Endothelial cell of umbilical vein (primary cell): ENCODE measurements around the gene OR2T8. TPM values are rescaled to one million over a fixed set of nuclear protein-coding genes. Genes with fewer than 3 reads are reported as not detected.

ENCODE experiments used
- BruUV-seq: library from RNA; stranded (reverse); fragments of 400-500 nt; replicated peaks from 2 replicates; lab custom pipeline; 2021; lab: Mats Ljungman, UMichigan
- CTCF ChIA-PET: fragments of 300-600, 350-600 bp; sonication (Branson Sonifier 250); formaldehyde crosslinking; loops from one replicate; lab custom pipeline; 2021; ENCODE audit warnings: antibody characterized with exemption, inconsistent platforms; lab: Charles Lee
- POLR2A ChIA-PET: fragments of 300-600, 350-600 bp; sonication (Branson Sonifier 250); formaldehyde crosslinking; loops from one replicate; lab custom pipeline; 2021; ENCODE audit warnings: antibody characterized with exemption, inconsistent platforms; lab: Charles Lee
- DNase-seq: peaks from one replicate; pipeline ENCODE4 v3.0.0-alpha.2; 2011; ENCODE audit warnings: low read depth, low spot score
- FAIRE-seq: peaks from 2 replicates; lab custom pipeline; 2011; peaks lifted over from hg19 to GRCh38; lab: Jason Lieb, UNC
- H2AFZ ChIP-seq: 2 replicates; pipeline ENCODE4 v1.6.0; 2012; ENCODE audit warnings: low read depth, low read length, control low read depth, inconsistent platforms
- H3K27ac ChIP-seq: 2 replicates; pipeline ENCODE4 v1.5.1; 2011; ENCODE audit warnings: low read depth, mild to moderate bottlenecking, control low read depth, low read length, moderate library complexity; ENCODE audit not compliant: insufficient read depth
- H3K27me3 ChIP-seq, 2 experiments: 2 replicates each; pipeline versions ENCODE4 v1.6.0 to v1.6.1; 2011; ENCODE audit warnings: low read length in 2 of 2, mixed read lengths in 1 of 2; ENCODE audit not compliant: control insufficient read depth in 2 of 2, insufficient read depth in 2 of 2
- H3K36me3 ChIP-seq, 2 experiments: 2 replicates in 1 of 2; 3 replicates in 1 of 2; pipeline ENCODE4 v1.5.1; 2011; ENCODE audit warnings: low read length in 2 of 2, mild to moderate bottlenecking in 1 of 2, moderate library complexity in 1 of 2; ENCODE audit not compliant: control insufficient read depth in 2 of 2, insufficient read depth in 2 of 2; ENCODE audit errors: extremely low read depth in 1 of 2
- H3K4me1 ChIP-seq: 3 replicates; pipeline ENCODE4 v1.5.1; 2011; ENCODE audit warnings: mild to moderate bottlenecking, low read length; ENCODE audit not compliant: control insufficient read depth, insufficient read depth; ENCODE audit errors: extremely low read depth
- H3K4me2 ChIP-seq: 2 replicates; pipeline ENCODE4 v1.6.1; 2011; ENCODE audit warnings: low read length, control low read depth, mixed read lengths; ENCODE audit not compliant: insufficient read depth
- H3K4me3 ChIP-seq, 3 experiments: fragments of 200-600 bp in 1 of 3; sonication (generic), shearing (Covaris generic) in 1 of 3; replicated peaks in 1 of 3; 2 replicates each; pipeline ENCODE4 v1.5.1; 2011 to 2016; ENCODE audit warnings: control low read depth in 3 of 3, low read length in 3 of 3, mild to moderate bottlenecking in 2 of 3, inconsistent platforms in 1 of 3, low read depth in 1 of 3, moderate library complexity in 1 of 3; ENCODE audit not compliant: insufficient read depth in 1 of 3
- H3K79me2 ChIP-seq: 2 replicates; pipeline ENCODE4 v1.6.0; 2012; ENCODE audit warnings: low read length, inconsistent platforms; ENCODE audit not compliant: control insufficient read depth, insufficient read depth
- H3K9ac ChIP-seq: replicated peaks from 2 replicates; pipeline ENCODE3; 2011; ENCODE audit warnings: low read length, control low read depth; ENCODE audit not compliant: insufficient read depth; ENCODE audit errors: extremely low read depth
- H3K9me1 ChIP-seq: replicated peaks from 3 replicates; pipeline ENCODE4 v1.6.0; 2011; ENCODE audit warnings: mild to moderate bottlenecking, low read length; ENCODE audit not compliant: control insufficient read depth, insufficient read depth; ENCODE audit errors: extremely low read depth
- H3K9me3 ChIP-seq: replicated peaks from 2 replicates; pipeline ENCODE4 v1.5.1; 2012; ENCODE audit warnings: low read length, inconsistent platforms; ENCODE audit not compliant: control insufficient read depth, insufficient read depth
- H4K20me1 ChIP-seq: replicated peaks from 2 replicates; pipeline ENCODE3; 2011; ENCODE audit warnings: mild to moderate bottlenecking, low read length; ENCODE audit not compliant: control insufficient read depth, insufficient read depth; ENCODE audit errors: extremely low read depth
- CTCF ChIP-seq, 2 donors: IDR thresholded peaks; 1 replicate in 1 of 2; 2 replicates in 1 of 2; pipeline ENCODE4 v1.5.1; 2011; ENCODE audit warnings: low read length in 2 of 2, mild to moderate bottlenecking in 2 of 2, moderate library complexity in 2 of 2, control low read depth in 1 of 2, inconsistent platforms in 1 of 2, low read depth in 1 of 2; ENCODE audit not compliant: insufficient read depth in 1 of 2; ENCODE audit errors: extremely low read depth in 1 of 2
- EZH2 ChIP-seq: IDR thresholded peaks from 2 replicates; pipeline ENCODE4 v1.6.1; 2012; ENCODE audit warnings: borderline replicate concordance, low read depth, mild to moderate bottlenecking, moderate library complexity, low read length, inconsistent platforms; ENCODE audit not compliant: severe bottlenecking
- FOS ChIP-seq: IDR thresholded peaks from 2 replicates; pipeline ENCODE4 v1.6.1; 2011; ENCODE audit warnings: mild to moderate bottlenecking, low read length, moderate library complexity, borderline replicate concordance; ENCODE audit not compliant: insufficient read depth
- GATA2 ChIP-seq: IDR thresholded peaks from 2 replicates; pipeline ENCODE4 v1.7.0; 2011; ENCODE audit warnings: low read depth, mild to moderate bottlenecking, moderate library complexity, mixed read lengths, low read length; ENCODE audit not compliant: insufficient read length, insufficient read depth
- JUN ChIP-seq: IDR thresholded peaks from 2 replicates; pipeline ENCODE4 v1.6.1; 2011; ENCODE audit warnings: borderline replicate concordance, low read depth; ENCODE audit not compliant: insufficient read length, insufficient read depth
- MAX ChIP-seq: IDR thresholded peaks from 2 replicates; pipeline ENCODE4 v1.6.1; 2011; ENCODE audit not compliant: insufficient read depth, insufficient read length
- MYC ChIP-seq: IDR thresholded peaks from one replicate; pipeline ENCODE4 v1.6.1; 2011; ENCODE audit warnings: mild to moderate bottlenecking, low read depth, low read length
- POLR2A ChIP-seq: IDR thresholded peaks from 2 replicates; pipeline ENCODE4 v1.6.1; 2012; ENCODE audit warnings: low read depth, mild to moderate bottlenecking, control low read depth, low read length
- POLR2AphosphoS5 ChIP-seq: IDR thresholded peaks from 2 replicates; pipeline ENCODE4 v1.6.1; 2012; ENCODE audit warnings: low read depth, mild to moderate bottlenecking, control low read depth, low read length, moderate library complexity; ENCODE audit not compliant: insufficient read depth
- dilution Hi-C: fragments of 300-500 bp; cut with MboI; formaldehyde crosslinking; loops from one replicate; pipeline ENCODE4 v1.15.0; 2019; ENCODE audit warnings: low sequenced_read_pairs; ENCODE audit not compliant: extremely low pct_ligation_motif_present
- intact Hi-C: fragments of 100-400 bp; cut with micrococcal nuclease; formaldehyde crosslinking; loops from one replicate; pipeline ENCODE4 v1.10.0; 2022
- polyA plus RNA-seq, 4 experiments: library from polyadenylated mRNA; depleted of rRNA in 3 of 4; stranded (reverse) in 3 of 4; unstranded in 1 of 4; fragments of >200 nt; gene quantifications; 2 replicates each; pipeline versions ENCODE4 v1.2.1 to v1.2.3, GENCODE V29; 2011 to 2012; ENCODE audit warnings: missing spikeins in 1 of 4
- total RNA-seq: library from RNA; stranded (reverse); gene quantifications from 2 replicates; pipeline ENCODE4 v1.2.3, GENCODE V29; 2021

OR2T8 gene
- total and polyA plus RNA-seq, 2 donors (not counting 3 experiments of a cell fraction or from before 2014, with no cell fraction given): not detected

- H4K20me1 ChIP-seq: no peaks in the 10 kb centered on the region
- intact Hi-C loops (no loop called here), dilution Hi-C loops (no loop called here)
- H3K9me1 ChIP-seq: no peaks in the 10 kb centered on the region
- no peak overlapping the region for H3K27ac ChIP-seq
- BruUV-seq: no TSS peak
- DNase-seq (no peak), FAIRE-seq (no peak)
- H3K36me3 ChIP-seq: no peaks in the 10 kb centered on the region
- no peak overlapping the region for H3K4me2 ChIP-seq
- no peaks in the 10 kb centered on the region for H3K79me2 ChIP-seq
- ChIA-PET CTCF (no interaction called here), POLR2A (no interaction called here)
- no peaks in the 10 kb centered on the region for H3K27me3 ChIP-seq
- TF ChIP-seq POLR2A (no peak), POLR2AphosphoS5 (no peak), MYC (no peak), JUN (no peak), EZH2 (no peak), GATA2 (no peak), CTCF (IDR thresholded peaks at IDR 0.05; ENCODE audit: extremely low read depth in 1 of 2, insufficient read depth in 1 of 2, low read depth in 1 of 2, low read length in 2 of 2) (no peak), MAX (no peak), FOS (no peak)
- no peaks in the 10 kb centered on the region for H3K4me1 ChIP-seq
- H3K4me3 ChIP-seq: no peak overlapping the region
- no peak overlapping the region for H2AFZ ChIP-seq
- no peak overlapping the region for H3K9ac ChIP-seq
- peaks cover 4% of the 10 kb centered on the region for H3K9me3 ChIP-seq
Measured at GRCh38 chr1:247905910-247906503, 14.0 kb upstream of the OR2T8 start.
